K562 (cell line): Measurements from ENCODE around the gene SULT2B1. TPM values are rescaled to one million over a fixed set of nuclear protein-coding genes. Genes with fewer than 3 reads are reported as not detected.

Experiments used
- ATF7 ChIP-seq: fragments of 450-650 bp; IDR thresholded peaks from 2 replicates; pipeline ENCODE4 v1.7.1; 2014; ENCODE audit warnings: mild to moderate bottlenecking, moderate library complexity
- CEBPB ChIP-seq: fragments of 450-650 bp; IDR thresholded peaks from 2 replicates; pipeline ENCODE4 v1.6.1; 2016; ENCODE audit warnings: missing genetic modification characterization, missing compliant biosample characterization
- CREB1 ChIP-seq, 2 experiments: sonication (generic) in 1 of 2; formaldehyde crosslinking in 1 of 2; IDR thresholded peaks; 2 replicates each; pipeline versions ENCODE4 v1.6.1 to v1.8.0; 2012 to 2022; ENCODE audit warnings: inconsistent platforms in 1 of 2, mild to moderate bottlenecking in 1 of 2, missing genetic modification reagents in 1 of 2, moderate library complexity in 1 of 2
- CUX1 ChIP-seq: fragments of 200-800 bp; sonication (Bioruptor generic); IDR thresholded peaks from 2 replicates; pipeline ENCODE4 v1.6.1; 2016; ENCODE audit warnings: missing genetic modification characterization, missing compliant biosample characterization
- HIVEP1 ChIP-seq: fragments of 250-450 bp; sonication (Bioruptor Pico); IDR thresholded peaks from 2 replicates; pipeline ENCODE4 v1.4.0; 2020; ENCODE audit warnings: mild to moderate bottlenecking
- MAFG ChIP-seq: fragments of 450-650 bp; conservative IDR thresholded peaks from 2 replicates; pipeline ENCODE4 v1.6.1; 2016; ENCODE audit warnings: missing genetic modification characterization, missing compliant biosample characterization
- NR2C1 ChIP-seq, 2 experiments: fragments of 450-650 bp; IDR thresholded peaks; 2 replicates each; pipeline ENCODE4 v1.6.1; 2017; ENCODE audit warnings: mild to moderate bottlenecking in 2 of 2, antibody characterized with exemption in 1 of 2, inconsistent platforms in 1 of 2, missing compliant biosample characterization in 1 of 2, missing genetic modification characterization in 1 of 2
- TARDBP ChIP-seq: fragments of 450-650 bp; IDR thresholded peaks from 2 replicates; pipeline ENCODE4 v1.6.1; 2016
- TCF3 ChIP-seq: sonication (generic); formaldehyde crosslinking; IDR thresholded peaks from 2 replicates; pipeline ENCODE4 v1.4.0; 2020; ENCODE audit warnings: mild to moderate bottlenecking, missing genetic modification reagents
- ZBTB12 ChIP-seq: fragments of 250-450 bp; sonication (Bioruptor Pico); IDR thresholded peaks from 2 replicates; pipeline ENCODE4 v1.4.0; 2020
- ZFPM2 ChIP-seq: fragments of 250-450 bp; sonication (Bioruptor Pico); IDR thresholded peaks from 2 replicates; pipeline ENCODE4 v1.5.1; 2022; ENCODE audit warnings: mild to moderate bottlenecking
- ZMIZ1 ChIP-seq, 2 experiments: fragments of 150-350 bp in 1 of 2; IDR thresholded peaks; 2 replicates each; pipeline ENCODE4 v1.6.1; 2012 to 2016; ENCODE audit warnings: low read depth in 2 of 2, low read length in 2 of 2, mild to moderate bottlenecking in 1 of 2, moderate library complexity in 1 of 2
- ZNF146 ChIP-seq: IDR thresholded peaks from one replicate; pipeline ENCODE4 v1.6.1; 2018; ENCODE audit warnings: missing compliant biosample characterization; ENCODE audit not compliant: unreplicated experiment
- ZNF253 ChIP-seq: fragments of 250-450 bp; sonication (Bioruptor Pico); conservative IDR thresholded peaks from 2 replicates; pipeline ENCODE4 v1.6.1; 2021; ENCODE audit warnings: mild to moderate bottlenecking
- polyA plus RNA-seq, 8 experiments: library from polyadenylated mRNA; depleted of rRNA in 4 of 8; stranded (reverse) in 5 of 8; unstranded in 3 of 8; fragments of >200 nt; fragmentation: Nextera tagmentation in 2 of 8; fragmentation: Illumina TruSeq in 1 of 8; extraction: Ambion mirVana in 2 of 8; extraction: Trizol in 1 of 8; gene quantifications; 2 replicates each; pipeline versions ENCODE4 v1.2.1 to v1.2.3, GENCODE V29; 2011 to 2014; ENCODE audit warnings: inconsistent platforms in 1 of 8, missing spikeins in 1 of 8
- total RNA-seq, 7 experiments: library from RNA; depleted of rRNA in 6 of 7; stranded (reverse); fragments of >200 nt in 6 of 7; fragmentation: Illumina TruSeq in 2 of 7; extraction: Trizol in 2 of 7; gene quantifications; 2 replicates each; pipeline versions ENCODE4 v1.2.1 to v1.2.3, GENCODE V29; 2011 to 2021; ENCODE audit warnings: low replicate concordance in 1 of 7
- TF ChIP-seq, protein P1 (sequence below): fragments of 250-450 bp; sonication (Bioruptor Pico); IDR thresholded peaks from 2 replicates; pipeline ENCODE4 v1.9.0; 2021; ENCODE audit warnings: mild to moderate bottlenecking, inconsistent platforms

Gene SULT2B1
- total and polyA plus RNA-seq, 9 of the 15 experiments (the other 6 are each of a cell fraction or from before 2014, with no cell fraction given) = 0.09 to 0.62 (median 0.22) TPM; not detected in 2

DNA sequence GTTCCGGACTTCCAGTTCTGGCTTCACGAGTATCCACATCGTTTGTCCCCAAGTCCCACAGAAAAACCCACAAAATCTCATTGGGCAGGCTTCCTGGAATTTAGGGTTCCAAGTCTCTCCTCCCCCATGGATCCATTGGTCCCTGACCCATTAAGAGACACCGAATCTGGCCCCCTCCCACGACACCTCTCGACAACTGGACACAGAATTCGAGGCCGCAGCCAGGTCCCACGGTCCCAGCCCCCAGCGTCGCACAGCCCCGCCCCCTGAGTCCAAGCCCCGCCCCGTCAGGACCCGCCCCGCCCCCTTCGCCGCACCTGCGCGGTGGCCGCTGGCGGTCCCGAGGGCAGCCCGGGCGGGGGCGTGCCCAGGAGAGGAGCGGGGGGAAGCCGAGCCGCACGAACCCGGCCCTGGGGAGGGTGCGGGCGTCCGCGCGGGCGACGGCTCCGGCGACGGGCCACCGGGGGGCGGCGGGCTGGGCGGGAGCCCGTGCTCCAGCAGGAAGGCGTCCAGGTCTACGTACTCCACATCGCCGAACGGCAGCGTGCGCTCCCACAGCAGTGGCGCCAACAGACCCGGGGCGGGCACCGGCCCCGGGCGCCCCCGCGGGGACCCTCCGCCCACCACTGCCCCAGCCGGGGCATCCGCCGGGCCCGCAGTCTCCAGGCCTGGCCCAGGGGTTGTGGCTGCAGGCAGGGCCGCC is 83.4 kb downstream of the SULT2B1 start (continued):
- no peak for TF ChIP-seq CREB1 (IDR thresholded peaks at IDR 0.05)
- TF ChIP-seq CREB1 (CRISPR knock-in tag; IDR thresholded peaks at IDR 0.05) = no peak
- TF ChIP-seq ZFPM2 (CRISPR knock-in tag) = peak; percentile 85; the same call in 1 of the 2 replicates
- TF ChIP-seq TARDBP = no peak
- TF ChIP-seq HIVEP1 = no peak
- TF ChIP-seq, protein P1, sequence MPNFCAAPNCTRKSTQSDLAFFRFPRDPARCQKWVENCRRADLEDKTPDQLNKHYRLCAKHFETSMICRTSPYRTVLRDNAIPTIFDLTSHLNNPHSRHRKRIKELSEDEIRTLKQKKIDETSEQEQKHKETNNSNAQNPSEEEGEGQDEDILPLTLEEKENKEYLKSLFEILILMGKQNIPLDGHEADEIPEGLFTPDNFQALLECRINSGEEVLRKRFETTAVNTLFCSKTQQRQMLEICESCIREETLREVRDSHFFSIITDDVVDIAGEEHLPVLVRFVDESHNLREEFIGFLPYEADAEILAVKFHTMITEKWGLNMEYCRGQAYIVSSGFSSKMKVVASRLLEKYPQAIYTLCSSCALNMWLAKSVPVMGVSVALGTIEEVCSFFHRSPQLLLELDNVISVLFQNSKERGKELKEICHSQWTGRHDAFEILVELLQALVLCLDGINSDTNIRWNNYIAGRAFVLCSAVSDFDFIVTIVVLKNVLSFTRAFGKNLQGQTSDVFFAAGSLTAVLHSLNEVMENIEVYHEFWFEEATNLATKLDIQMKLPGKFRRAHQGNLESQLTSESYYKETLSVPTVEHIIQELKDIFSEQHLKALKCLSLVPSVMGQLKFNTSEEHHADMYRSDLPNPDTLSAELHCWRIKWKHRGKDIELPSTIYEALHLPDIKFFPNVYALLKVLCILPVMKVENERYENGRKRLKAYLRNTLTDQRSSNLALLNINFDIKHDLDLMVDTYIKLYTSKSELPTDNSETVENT (CRISPR knock-in tag) = no peak
- TF ChIP-seq CEBPB (tag) = no peak
- no peak for TF ChIP-seq ZMIZ1 (IDR thresholded peaks at IDR 0.05; ENCODE audit: low read depth in 2 of 2, low read length in 2 of 2)
- TF ChIP-seq NR2C1 (IDR thresholded peaks at IDR 0.05) = no peak
- no peak for TF ChIP-seq NR2C1 (tag; IDR thresholded peaks at IDR 0.05)
- TF ChIP-seq CUX1 (CRISPR knock-in tag) = no peak
- TF ChIP-seq ZBTB12 (CRISPR knock-in tag) = no peak
- TF ChIP-seq ZNF146 = no peak
- TF ChIP-seq ATF7 = no peak
- TF ChIP-seq MAFG (tag) = no peak
- TF ChIP-seq ZNF253 (CRISPR knock-in tag) = no peak
- TF ChIP-seq TCF3 (CRISPR knock-in tag) = no peak
